ENCODE measurements around the gene PITPNM2.

The PITPNM2 gene

DNA sequence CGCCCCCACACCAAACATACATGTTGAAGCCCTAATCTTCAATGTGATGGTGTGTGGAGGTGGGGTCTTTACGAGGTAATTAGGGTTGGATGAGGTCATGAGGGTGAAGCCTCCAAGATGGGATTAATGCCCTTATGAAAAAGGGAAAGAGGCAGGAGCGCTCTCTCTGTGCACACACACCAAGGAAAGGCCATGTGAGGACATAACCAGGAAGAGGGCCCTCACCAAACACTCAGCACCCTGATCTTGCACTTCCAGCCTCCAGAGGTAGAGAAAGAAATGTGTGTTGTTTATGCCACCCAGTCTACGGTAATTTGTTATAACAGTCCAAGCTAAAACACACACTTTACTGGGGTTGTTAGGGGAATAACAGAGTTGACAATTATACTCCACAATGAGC lies 14.6 kb upstream of the PITPNM2 start:
- no peak overlapping the region for H3K27ac ChIP-seq
- TF ChIP-seq, protein P1, sequence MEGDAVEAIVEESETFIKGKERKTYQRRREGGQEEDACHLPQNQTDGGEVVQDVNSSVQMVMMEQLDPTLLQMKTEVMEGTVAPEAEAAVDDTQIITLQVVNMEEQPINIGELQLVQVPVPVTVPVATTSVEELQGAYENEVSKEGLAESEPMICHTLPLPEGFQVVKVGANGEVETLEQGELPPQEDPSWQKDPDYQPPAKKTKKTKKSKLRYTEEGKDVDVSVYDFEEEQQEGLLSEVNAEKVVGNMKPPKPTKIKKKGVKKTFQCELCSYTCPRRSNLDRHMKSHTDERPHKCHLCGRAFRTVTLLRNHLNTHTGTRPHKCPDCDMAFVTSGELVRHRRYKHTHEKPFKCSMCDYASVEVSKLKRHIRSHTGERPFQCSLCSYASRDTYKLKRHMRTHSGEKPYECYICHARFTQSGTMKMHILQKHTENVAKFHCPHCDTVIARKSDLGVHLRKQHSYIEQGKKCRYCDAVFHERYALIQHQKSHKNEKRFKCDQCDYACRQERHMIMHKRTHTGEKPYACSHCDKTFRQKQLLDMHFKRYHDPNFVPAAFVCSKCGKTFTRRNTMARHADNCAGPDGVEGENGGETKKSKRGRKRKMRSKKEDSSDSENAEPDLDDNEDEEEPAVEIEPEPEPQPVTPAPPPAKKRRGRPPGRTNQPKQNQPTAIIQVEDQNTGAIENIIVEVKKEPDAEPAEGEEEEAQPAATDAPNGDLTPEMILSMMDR (IDR thresholded peaks at IDR 0.05) = no peak
- no peak for TF ChIP-seq ZFX (IDR thresholded peaks at IDR 0.05; ENCODE audit: borderline replicate concordance)

GRCh38 chr12:123164710-123165261 lies 13.9 kb upstream of the PITPNM2 start:
- H3K27ac ChIP-seq = no peak overlapping the region
- TF ChIP-seq ZFX (IDR thresholded peaks at IDR 0.05; ENCODE audit: borderline replicate concordance) = no peak
- TF ChIP-seq, protein P1 (IDR thresholded peaks at IDR 0.05) = no peak

- H3K27ac ChIP-seq = no peak overlapping the region
- TF ChIP-seq, protein P1 (IDR thresholded peaks at IDR 0.05) = no peak
- no peak for TF ChIP-seq ZFX (IDR thresholded peaks at IDR 0.05; ENCODE audit: borderline replicate concordance)
These were observed 13.3 kb upstream of the PITPNM2 start for GRCh38 chr12:123164222-123164621.

DNA sequence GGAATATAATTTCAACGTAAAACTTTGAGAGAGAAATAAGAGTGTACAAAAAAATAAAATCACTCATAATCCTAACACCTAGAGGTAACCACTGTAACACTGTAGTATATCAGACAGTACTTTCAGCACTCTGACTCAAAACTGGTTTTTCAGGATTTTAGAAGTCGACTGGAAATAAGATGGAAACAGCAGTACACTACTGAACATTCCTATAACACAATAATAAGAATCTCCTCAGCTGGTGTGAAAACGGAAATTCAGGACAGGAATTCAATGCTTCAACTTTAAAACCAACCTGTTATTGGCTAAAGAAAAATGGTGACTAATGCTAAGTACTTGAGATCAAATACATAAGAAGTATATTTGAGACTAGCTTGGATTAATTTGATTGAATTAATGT lies 12.3 kb upstream of the PITPNM2 start:
- H3K27ac ChIP-seq = no peak overlapping the region

DNA sequence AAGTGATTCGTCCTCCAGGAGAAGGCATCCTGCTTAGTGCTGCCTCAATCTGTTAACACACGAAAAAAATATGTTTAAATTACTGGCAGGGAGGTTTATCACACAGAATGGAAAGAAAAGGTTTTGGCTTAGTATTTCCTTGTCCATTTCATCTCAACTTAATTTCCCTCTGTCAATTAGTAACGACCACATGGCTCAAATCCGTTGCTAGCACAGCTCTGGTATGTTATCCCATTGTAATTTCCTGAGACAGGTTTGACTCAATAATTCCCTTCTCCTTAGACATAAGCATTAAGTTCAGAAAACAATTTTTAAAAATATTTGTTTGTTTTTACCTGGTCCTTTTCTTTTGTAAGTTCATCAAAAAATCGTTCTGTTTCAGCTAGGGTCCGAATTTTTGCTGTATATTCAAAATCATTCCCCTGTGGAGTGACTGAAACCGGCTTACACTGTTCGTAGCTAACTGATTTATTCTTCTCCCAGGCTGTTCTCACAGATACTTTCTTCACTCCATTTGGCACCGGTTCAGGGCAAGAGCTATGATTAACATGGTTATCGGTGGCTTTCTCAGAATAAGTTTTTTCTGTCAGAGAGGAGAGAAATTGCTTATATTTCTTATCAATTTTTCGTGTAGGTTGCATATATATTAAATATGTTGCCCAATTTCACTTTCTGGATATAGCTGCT lies 10.1 kb upstream of the PITPNM2 start:
- H3K27ac ChIP-seq = no peak overlapping the region
- TF ChIP-seq, protein P1 (IDR thresholded peaks at IDR 0.05) = no peak
- no peak for TF ChIP-seq ZFX (IDR thresholded peaks at IDR 0.05; ENCODE audit: borderline replicate concordance)

More for the DNA sequence above, 12.3 kb upstream of the PITPNM2 start:
- TF ChIP-seq, protein P1 (IDR thresholded peaks at IDR 0.05) = no peak
- no peak for TF ChIP-seq ZFX (IDR thresholded peaks at IDR 0.05; ENCODE audit: borderline replicate concordance)

DNA sequence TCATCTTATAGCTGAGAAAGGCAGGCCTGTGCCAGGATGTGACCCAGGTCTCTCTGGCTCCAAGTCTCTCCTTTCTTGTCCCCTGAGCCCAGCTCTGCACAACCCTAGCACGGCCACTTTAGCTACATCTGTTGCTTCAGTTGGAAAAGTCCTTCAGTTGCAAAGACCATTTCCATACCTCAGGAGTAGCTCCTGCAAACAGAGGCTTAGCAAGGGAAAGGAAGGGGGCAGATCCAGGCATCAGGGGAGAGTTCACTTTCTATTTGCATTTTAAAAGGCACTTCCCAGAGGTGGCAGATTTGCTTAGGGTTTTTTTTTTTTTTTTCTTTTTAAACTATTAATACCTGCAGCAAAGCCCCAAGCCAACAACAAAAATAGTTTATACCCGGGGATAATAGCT lies 3.0 kb upstream of the PITPNM2 start:
- no peak for TF ChIP-seq ZFX (IDR thresholded peaks at IDR 0.05; ENCODE audit: borderline replicate concordance)
- TF ChIP-seq, protein P1 (IDR thresholded peaks at IDR 0.05) = no peak
- H3K27ac ChIP-seq = no peak overlapping the region

GRCh38 chr12:123152833-123153232 lies 1.9 kb upstream of the PITPNM2 start:
- peak overlapping the region; percentile 6; the same call in 1 of the 2 replicates for H3K27ac ChIP-seq
- TF ChIP-seq, protein P1 (IDR thresholded peaks at IDR 0.05) = no peak
- TF ChIP-seq ZFX (IDR thresholded peaks at IDR 0.05; ENCODE audit: borderline replicate concordance) = no peak
